ENCODE data around the gene NUDT11. TPM values are rescaled to one million over a fixed set of nuclear protein-coding genes. Genes with fewer than 3 reads are reported as not detected.

NUDT11 gene
- total RNA-seq, 2 experiments from 2014 or later, result 0.60 to 0.73 TPM

GRCh38 chrX:51456814-51457213 is 39.6 kb downstream of the NUDT11 start:
- H3K36me3 Mint-ChIP-seq (ENCODE audit: low read depth), result no peaks in the 10 kb centered on the region
- POLR2A ChIA-PET, result no interaction called here

GRCh38 chrX:51456246-51456645 is 40.1 kb downstream of the NUDT11 start:
- no peaks in the 10 kb centered on the region for H3K4me1 Mint-ChIP-seq
- ChIA-PET POLR2A (interaction anchor here (0.6 kb wide), 1 partner anchor 864 kb away, joined by 3 read pairs; no protein-coding TSS in a partner anchor), CTCF (no interaction called here)
- no peaks in the 10 kb centered on the region for H3K27me3 Mint-ChIP-seq
- H3K36me3 Mint-ChIP-seq (ENCODE audit: low read depth), result no peaks in the 10 kb centered on the region
- no peak overlapping the region for H3K4me3 Mint-ChIP-seq
- no peaks in the 10 kb centered on the region for H3K9me3 Mint-ChIP-seq
- DNase-seq, result no peak
- no peak overlapping the region for H3K27ac Mint-ChIP-seq

More at GRCh38 chrX:51456814-51457213, 39.6 kb downstream of the NUDT11 start:
- Mint-ChIP-seq H3K4me1 (no peaks in the 10 kb centered on the region), H3K27me3 (no peaks in the 10 kb centered on the region), H3K9me3 (no peaks in the 10 kb centered on the region), H3K4me3 (no peak overlapping the region), H3K27ac (no peak overlapping the region)
- DNase-seq, result no peak
- CTCF ChIA-PET, result no interaction called here

- Mint-ChIP-seq H3K27ac (no peak overlapping the region), H3K27me3 (peaks cover 2% of the 10 kb centered on the region), H3K4me1 (no peaks in the 10 kb centered on the region), H3K4me3 (no peak overlapping the region), H3K9me3 (no peaks in the 10 kb centered on the region), H3K36me3 (ENCODE audit: low read depth) (no peaks in the 10 kb centered on the region)
- ChIA-PET CTCF (no interaction called here), POLR2A (no interaction called here)
- no peak for DNase-seq
These were observed 56.0 kb downstream of the NUDT11 start for GRCh38 chrX:51440365-51440764.

Other genes starting within 250 kb of the NUDT11 start
- under 1 TPM; 0.20 to 0.33 TPM for gene NUDT10, start 163.8 kb downstream of the NUDT11 start, total RNA-seq
- gene CENPVL3, start 122.3 kb upstream of the NUDT11 start, total RNA-seq, result not detected
- not detected for gene CENPVL2, start 186.2 kb upstream of the NUDT11 start, total RNA-seq
- not detected for gene CENPVL1, start 213.9 kb upstream of the NUDT11 start, total RNA-seq
- 10 to 100 TPM; 11.9 to 13.2 TPM for gene GSPT2, start 246.8 kb upstream of the NUDT11 start, total RNA-seq